Ascending aorta (tissue), 2 donors: ENCODE data around the gene RANGAP1. TPM values are rescaled to one million over a fixed set of nuclear protein-coding genes. Genes with fewer than 3 reads are reported as not detected.

Source experiments
- DNase-seq, 2 donors: peaks; one replicate each; pipeline ENCODE4 v3.0.0-alpha.2; 2019; ENCODE audit warnings: low spot score in 2 of 2
- H3K27ac ChIP-seq, 2 donors: fragments of 200-600 bp; sonication (generic); one replicate each; pipeline ENCODE4 v1.5.1; 2016 to 2017; ENCODE audit warnings: mild to moderate bottlenecking in 1 of 2
- H3K27me3 ChIP-seq: fragments of 200-600 bp; sonication (generic); one replicate; pipeline ENCODE4 v1.5.1; 2017
- H3K36me3 ChIP-seq, 2 donors: fragments of 200-600 bp; sonication (generic); one replicate each; pipeline ENCODE4 v1.5.1; 2016
- H3K4me1 ChIP-seq, 2 donors: fragments of 200-600 bp; sonication (generic); one replicate each; pipeline ENCODE4 v1.5.1; 2016 to 2017; ENCODE audit warnings: mild to moderate bottlenecking in 1 of 2
- H3K4me3 ChIP-seq, 2 donors: fragments of 200-600 bp; sonication (generic); one replicate each; pipeline ENCODE4 v1.5.1; 2016 to 2017; ENCODE audit warnings: mild to moderate bottlenecking in 1 of 2
- H3K9me3 ChIP-seq, 2 donors: fragments of 200-600 bp; sonication (generic); one replicate each; pipeline ENCODE4 v1.5.1; 2016
- intact Hi-C: fragments of 100-400 bp; cut with DNase I; formaldehyde crosslinking; loops from one replicate; pipeline ENCODE4 v1.15.1; 2023
- total RNA-seq: library from RNA; depleted of rRNA; stranded (reverse); fragments of >200 nt; gene quantifications from one replicate; pipeline ENCODE4 v1.1.0, GENCODE V29; 2016
- TF ChIP-seq, protein P1 (sequence below), 3 experiments: fragments of 200-600 bp in 2 of 3; fragments of 450-650 bp in 1 of 3; sonication (generic) in 2 of 3; IDR thresholded peaks; one replicate each; pipeline ENCODE4 v1.5.1; 2016 to 2019; ENCODE audit warnings: antibody characterized with exemption in 3 of 3, mild to moderate bottlenecking in 1 of 3, moderate library complexity in 1 of 3

Gene RANGAP1
- total RNA-seq, 1 donor from 2014 or later: 49.8 TPM

GRCh38 chr22:41238570-41239442 is 47.2 kb downstream of the RANGAP1 start:
- Histone ChIP-seq H3K9me3 (no peaks in the 10 kb centered on the region), H3K27ac (no peak overlapping the region), H3K4me1 (peaks cover 4 to 5% of the 10 kb centered on the region in 2 donors), H3K4me3 (no peak overlapping the region), H3K27me3 (no peaks in the 10 kb centered on the region), H3K36me3 (no peaks in the 10 kb centered on the region)
- TF ChIP-seq, protein P1, sequence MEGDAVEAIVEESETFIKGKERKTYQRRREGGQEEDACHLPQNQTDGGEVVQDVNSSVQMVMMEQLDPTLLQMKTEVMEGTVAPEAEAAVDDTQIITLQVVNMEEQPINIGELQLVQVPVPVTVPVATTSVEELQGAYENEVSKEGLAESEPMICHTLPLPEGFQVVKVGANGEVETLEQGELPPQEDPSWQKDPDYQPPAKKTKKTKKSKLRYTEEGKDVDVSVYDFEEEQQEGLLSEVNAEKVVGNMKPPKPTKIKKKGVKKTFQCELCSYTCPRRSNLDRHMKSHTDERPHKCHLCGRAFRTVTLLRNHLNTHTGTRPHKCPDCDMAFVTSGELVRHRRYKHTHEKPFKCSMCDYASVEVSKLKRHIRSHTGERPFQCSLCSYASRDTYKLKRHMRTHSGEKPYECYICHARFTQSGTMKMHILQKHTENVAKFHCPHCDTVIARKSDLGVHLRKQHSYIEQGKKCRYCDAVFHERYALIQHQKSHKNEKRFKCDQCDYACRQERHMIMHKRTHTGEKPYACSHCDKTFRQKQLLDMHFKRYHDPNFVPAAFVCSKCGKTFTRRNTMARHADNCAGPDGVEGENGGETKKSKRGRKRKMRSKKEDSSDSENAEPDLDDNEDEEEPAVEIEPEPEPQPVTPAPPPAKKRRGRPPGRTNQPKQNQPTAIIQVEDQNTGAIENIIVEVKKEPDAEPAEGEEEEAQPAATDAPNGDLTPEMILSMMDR (IDR thresholded peaks at IDR 0.05): no peak
- intact Hi-C loops: no loop called here
- no peak for DNase-seq

DNA sequence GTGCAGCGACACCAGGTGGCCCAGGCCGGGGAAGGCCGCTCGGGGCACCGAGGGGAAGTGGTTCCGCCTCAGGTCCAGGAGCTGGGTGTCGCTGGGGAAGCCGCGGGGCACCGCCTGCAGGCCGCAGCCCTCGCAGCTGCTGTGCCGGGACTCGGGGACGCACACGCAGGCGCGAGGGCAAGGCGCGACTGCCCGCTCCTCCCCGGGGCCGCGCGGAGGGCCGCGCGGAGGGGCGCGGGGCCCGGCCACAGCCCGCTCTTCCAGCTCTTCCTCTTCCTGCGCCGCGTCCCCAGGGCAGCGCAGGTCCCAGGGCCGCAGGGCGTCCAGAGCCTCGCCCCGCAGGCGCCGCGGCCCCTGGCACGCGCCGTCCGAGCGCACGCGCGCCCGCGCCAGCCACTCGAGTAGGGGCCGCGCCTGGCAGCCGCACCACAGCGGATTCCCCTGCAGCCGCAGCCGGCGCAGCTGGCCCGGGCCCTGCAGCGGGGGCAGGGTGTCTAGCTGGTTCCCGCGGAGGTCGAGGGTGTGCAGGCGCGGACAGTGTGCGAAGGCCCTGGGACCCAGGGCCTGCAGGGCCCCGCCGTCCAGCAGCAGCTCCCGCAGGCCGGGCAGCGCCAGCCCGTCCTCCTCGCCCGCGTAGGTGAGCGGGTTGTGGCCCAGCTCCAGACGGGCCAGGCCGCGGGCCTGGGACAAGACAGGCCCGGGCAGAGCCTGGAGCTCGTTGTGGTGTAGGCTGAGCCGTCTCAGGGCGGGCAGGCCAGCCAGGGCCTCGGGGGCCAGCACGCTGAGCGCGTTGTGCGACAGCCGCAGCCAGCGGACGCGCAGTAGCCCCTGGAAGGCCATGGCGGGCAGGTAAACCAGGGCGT is 48.0 kb downstream of the RANGAP1 start:
- H3K27me3 ChIP-seq: no peaks in the 10 kb centered on the region
- H3K4me1 ChIP-seq: peaks cover 4 to 5% of the 10 kb centered on the region in 2 donors
- peak overlapping the region; percentile 60 to 63 for H3K4me3 ChIP-seq
- H3K36me3 ChIP-seq: no peaks in the 10 kb centered on the region
- intact Hi-C loops: no loop called here
- H3K27ac ChIP-seq: no peak overlapping the region
- H3K9me3 ChIP-seq: no peaks in the 10 kb centered on the region
- TF ChIP-seq, protein P1 (IDR thresholded peaks at IDR 0.05): peak; percentile 26 to 56 (median 55)
- DNase-seq: peak; percentile 23 to 74

GRCh38 chr22:41237036-41237706 is 48.8 kb downstream of the RANGAP1 start:
- H3K4me1 ChIP-seq: peaks cover 4 to 5% of the 10 kb centered on the region in 2 donors
- H3K27ac ChIP-seq: no peak overlapping the region
- no peak for DNase-seq
- no peaks in the 10 kb centered on the region for H3K9me3 ChIP-seq
- peak overlapping the region; percentile 60 to 63 for H3K4me3 ChIP-seq
- intact Hi-C loops: no loop called here
- TF ChIP-seq, protein P1 (IDR thresholded peaks at IDR 0.05): no peak
- no peaks in the 10 kb centered on the region for H3K27me3 ChIP-seq
- no peaks in the 10 kb centered on the region for H3K36me3 ChIP-seq

DNA sequence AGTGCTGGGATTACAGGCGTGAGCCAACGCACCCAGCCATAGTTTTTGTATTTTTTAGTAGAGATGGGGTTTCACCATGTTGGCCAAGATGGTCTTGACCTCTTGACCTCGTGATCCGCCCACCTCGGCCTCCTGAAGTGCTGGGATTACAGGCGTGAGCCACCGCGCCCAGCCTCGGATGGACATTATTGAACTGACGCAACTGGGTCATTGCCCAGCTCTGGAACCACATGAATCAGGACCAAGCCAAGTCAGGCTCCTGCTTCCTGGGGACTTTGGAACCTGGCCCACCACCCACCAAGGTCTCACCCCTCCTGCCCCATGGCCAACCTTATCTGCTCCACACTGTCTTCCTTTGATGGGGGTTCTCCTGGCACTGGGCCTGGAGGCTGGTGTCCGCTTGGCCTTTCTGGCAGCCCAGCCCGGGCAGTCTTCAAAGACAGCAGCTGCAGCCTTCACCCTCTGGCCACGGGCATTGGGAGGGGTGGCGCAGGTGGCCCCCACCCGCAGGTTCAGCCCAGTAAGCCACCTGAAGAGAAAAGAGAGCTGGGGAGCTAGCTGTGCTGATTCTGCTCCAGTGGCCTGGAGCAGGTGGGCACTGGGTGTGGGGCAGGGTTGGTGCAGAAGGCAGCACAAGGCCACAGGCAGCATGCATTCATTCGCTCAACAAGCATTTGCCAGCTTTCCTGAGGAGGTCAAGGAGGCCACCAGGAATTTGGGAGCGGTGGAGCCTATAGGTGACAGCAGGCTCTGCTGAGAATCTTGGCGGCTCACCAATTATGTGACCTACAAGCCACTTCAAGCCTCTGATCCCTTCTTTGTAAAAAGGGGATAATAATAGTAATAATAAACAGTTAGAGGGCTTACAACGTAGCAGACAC is 50.9 kb downstream of the RANGAP1 start:
- intact Hi-C loops: no loop called here
- DNase-seq: no peak
- Histone ChIP-seq H3K9me3 (no peaks in the 10 kb centered on the region), H3K27me3 (no peaks in the 10 kb centered on the region), H3K4me1 (peaks cover 4 to 5% of the 10 kb centered on the region in 2 donors), H3K4me3 (no peak overlapping the region), H3K36me3 (peaks cover 5 to 6% of the 10 kb centered on the region in 2 donors), H3K27ac (no peak overlapping the region)
- TF ChIP-seq, protein P1 (IDR thresholded peaks at IDR 0.05): no peak
